Retinal pigment epithelial cell (primary cell): ENCODE results near the gene BOD1L1.

Source experiments
- DNase-seq: peaks from one replicate; pipeline ENCODE4 v3.0.0-alpha.2; 2010; ENCODE audit warnings: low read depth
- H3K4me3 ChIP-seq: 2 replicates; pipeline ENCODE4 v1.5.1; 2011; ENCODE audit warnings: mild to moderate bottlenecking, low read length, control low read depth, moderate library complexity
- CTCF ChIP-seq: conservative IDR thresholded peaks from 2 replicates; pipeline ENCODE4 v1.5.1; 2011; ENCODE audit warnings: low read depth, low read length, control low read depth, inconsistent platforms

Gene BOD1L1

DNA sequence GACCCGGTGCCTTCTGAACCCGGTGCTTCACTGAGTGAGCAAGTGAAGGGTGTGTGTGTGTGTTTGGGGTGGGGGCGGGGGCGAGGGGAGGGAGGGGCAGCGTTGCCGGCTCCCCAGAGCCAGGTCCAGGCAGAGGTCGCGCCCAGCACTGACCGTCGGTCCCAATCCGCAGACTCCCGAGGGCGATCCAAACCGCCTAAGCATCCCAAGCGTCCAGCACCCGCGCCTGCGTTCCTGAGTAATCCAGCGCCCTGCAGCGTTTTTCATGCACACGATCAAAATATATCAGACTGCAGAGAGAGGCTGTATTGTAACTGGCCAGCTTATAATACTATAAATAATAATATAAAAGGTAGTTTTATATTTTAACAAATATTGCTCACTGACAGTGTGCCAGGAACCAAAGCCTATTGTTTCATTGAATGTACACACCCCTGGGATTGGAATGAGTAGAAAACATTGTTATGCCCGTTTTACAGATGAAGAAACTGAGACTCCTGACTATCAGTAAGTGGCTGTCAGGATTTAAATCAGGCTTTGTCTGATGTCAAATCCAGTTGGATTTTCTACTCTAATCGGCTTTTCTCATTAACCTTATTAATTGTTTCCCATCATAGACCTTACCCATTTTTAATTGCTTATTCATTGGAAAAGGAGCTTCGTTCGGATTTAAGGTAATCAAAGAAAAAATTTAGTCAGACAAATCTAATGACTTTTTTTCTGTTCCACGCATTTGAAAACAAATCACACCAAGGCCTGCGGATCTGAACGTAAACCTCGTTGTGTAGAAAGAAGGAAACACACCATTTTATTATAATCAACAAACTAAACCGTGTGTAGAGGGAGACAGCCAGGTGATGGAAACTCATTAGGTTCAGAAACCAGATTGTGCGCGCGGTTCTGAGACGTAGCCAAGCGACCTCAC, 79.2 kb downstream of the BOD1L1 start:
- DNase-seq: no peak
- no peak for TF ChIP-seq CTCF
- H3K4me3 ChIP-seq: no peak overlapping the region

- no peak for TF ChIP-seq CTCF
- peak overlapping the region; percentile 28 for H3K4me3 ChIP-seq
- DNase-seq: no peak
These were observed 80.0 kb downstream of the BOD1L1 start for GRCh38 chr4:13547485-13548041.

- TF ChIP-seq CTCF: no peak
- DNase-seq: no peak
- H3K4me3 ChIP-seq: peak overlapping the region; percentile 28
These were observed 80.5 kb downstream of the BOD1L1 start for GRCh38 chr4:13546941-13547484.

DNA sequence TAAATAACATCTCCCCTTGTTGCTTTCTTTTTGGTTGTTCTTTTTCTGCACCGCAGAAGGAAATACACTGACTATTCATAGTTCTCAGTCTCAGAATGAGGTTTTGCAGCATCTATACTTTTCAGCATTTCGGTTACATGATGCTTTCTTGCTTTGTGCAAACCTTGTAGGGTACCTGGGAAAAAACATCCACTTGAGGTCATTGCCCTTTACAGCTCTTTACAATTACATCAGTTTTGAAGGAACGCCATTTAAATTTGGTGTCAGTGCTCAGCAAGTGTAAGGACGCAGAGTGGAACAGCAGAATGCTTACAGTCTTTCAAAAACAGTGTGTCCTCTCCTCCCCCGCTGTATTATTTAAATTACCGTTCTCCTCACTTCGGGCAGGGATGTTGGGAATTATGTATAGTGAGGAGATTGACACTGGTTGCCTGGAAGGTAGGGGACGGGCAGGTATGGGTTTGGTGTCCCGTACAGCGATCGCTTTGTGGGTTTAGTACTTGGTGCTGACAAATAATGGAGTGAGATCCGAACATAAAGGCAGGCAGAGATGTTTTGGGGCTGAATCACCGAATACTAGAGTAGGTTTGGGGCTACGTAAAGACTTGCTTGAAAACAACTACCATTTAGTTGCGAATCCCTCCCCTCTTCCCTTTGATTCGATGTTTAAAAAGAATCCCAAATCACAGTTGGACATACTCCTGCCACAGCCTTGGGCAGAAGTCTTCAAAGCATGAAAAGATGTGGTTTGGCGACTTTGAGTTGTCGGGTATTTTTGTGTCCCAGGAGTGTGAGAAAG, 81.2 kb downstream of the BOD1L1 start:
- TF ChIP-seq CTCF: no peak
- no peak for DNase-seq
- H3K4me3 ChIP-seq: no peak overlapping the region

DNA sequence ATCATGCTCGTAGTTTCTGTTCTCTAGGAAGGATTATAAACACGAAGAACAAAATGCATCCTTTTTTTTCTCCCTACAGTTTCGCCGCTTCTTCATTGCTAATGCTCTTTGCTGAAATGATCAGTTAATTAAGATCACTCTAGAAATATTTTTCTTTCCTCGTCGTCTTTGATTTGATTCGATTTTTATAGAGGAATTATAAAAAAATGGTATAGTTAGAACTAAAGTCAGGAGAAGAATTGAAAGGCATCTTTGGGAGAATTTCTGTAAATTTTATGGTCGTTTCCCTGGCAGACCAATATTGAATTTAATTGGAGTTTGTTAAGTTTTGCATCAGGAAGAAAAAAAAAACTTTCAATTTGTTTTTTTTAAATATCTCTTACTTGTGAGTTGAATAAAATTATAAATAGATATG, 82.1 kb downstream of the BOD1L1 start:
- H3K4me3 ChIP-seq: no peak overlapping the region

More for the DNA sequence above, 82.1 kb downstream of the BOD1L1 start:
- TF ChIP-seq CTCF: no peak
- DNase-seq: no peak
